Measurements from ENCODE around the gene ORC2.
"Not testable (repeated sequence)": the region's sequence is repeated elsewhere in the genome, so short reads cannot be mapped to it uniquely, and the experiment has no call there.

Gene ORC2

DNA sequence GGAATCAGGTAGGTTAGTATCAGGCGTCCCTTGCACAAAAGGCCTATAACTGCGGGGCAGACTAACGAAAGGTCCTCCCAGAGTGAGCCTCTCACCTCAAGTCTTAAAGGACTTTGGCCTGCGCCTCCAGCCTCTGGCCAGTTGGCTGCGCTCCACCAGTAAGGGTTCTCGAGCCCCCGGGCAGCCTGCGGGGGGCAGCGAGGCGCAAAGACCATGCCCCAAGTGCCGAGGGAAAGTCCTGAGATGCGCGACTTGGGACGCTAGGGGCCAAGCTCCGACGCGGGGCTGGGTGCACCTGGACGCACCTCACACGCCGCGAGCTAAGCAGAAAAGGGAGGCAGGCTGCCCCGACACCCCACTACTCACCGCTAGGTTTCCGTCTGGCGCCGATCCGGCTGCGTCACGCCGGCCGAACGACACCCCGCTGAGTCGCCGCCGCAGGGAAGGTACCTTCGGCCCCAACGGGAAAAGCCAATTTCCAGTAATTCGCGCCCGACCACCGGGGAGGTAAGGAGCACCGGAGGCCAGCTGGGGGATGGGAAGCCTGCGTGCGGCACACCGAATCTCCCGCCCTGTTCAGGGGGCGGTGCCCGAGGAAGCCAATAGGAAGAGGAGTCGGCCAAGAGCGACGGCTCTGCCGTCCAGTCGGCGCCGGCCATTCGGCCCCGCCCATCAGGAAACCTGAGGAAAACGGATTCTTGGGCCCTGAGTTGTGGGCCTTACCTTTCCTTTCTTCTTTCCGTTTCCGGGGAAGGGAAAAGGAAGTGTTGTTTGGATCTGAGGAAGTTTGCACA lies at the start of gene ORC2:
TSS of gene ORC2 (minus strand) at position 537 of the 794 bp plus-strand sequence. CDS start 5,537 bp downstream, outside the sequence.
- DNase-seq (ENCODE audit: low spot score), result peak; percentile 97

DNA sequence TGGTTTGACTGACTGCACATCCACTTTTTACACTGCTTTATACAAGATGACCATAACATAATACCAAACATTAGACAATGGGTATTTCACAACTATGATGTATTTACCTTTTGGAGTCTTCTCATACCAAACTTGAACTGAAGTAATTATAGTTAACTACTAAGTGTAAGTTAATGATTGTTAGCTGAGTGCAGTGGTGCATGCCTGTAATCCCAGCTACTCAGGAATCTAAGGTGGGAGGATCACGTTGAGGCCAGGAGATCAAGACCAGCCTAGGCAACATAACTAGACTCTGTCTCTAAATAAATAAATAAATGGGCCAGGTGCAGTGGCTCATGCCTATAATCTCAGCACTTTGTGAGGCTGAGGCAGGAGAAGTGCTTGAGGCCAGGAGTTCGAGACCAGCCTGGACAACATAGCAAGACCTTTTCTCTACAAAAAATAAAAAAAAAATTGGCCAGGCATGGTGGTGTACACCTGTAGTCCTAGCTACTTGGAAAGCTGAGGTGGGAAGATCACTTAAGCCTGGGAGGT lies 44.9 kb upstream of the ORC2 start:
- DNase-seq (ENCODE audit: low spot score), result peak; percentile 90

DNA sequence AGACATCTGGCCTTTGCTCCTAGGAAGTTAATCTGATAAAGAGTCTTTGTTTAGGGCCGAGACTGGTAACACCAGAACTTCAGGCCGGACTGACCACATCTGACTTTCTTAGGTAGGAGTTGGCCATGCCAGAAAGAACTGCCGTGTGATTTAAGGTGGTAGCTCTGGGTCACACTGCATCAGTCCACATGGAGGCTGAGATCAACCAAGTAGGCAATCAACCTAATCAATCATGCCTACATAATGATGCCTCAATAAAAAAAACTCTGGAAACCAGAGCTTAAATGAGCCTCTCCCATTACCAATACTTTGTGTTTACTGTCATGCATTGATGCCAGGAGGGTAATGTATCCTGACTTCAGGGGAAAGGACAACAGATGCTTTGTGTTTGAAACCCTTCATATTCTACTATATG lies 44.1 kb upstream of the ORC2 start:
- peak; percentile 17 for DNase-seq (ENCODE audit: low spot score)

DNA sequence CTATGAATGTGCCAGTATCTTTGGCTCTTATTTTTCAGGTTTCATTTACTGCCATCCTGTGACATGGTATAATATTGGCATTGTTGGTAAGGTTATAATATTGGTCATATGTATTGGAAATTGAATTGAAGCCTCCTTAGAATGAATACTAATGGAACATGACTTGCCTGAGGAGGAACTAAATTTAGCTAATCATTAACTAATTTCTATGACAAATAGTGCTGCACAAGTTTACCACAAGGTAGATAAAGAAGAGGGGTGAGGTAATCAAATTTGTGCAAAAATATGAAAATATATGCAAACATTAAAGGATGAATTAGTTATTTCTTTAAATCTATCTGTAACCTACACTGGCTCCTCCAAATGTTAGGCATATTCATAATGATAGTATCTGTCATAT lies 43.2 kb upstream of the ORC2 start:
- DNase-seq (ENCODE audit: low spot score), result peak; percentile 68

DNA sequence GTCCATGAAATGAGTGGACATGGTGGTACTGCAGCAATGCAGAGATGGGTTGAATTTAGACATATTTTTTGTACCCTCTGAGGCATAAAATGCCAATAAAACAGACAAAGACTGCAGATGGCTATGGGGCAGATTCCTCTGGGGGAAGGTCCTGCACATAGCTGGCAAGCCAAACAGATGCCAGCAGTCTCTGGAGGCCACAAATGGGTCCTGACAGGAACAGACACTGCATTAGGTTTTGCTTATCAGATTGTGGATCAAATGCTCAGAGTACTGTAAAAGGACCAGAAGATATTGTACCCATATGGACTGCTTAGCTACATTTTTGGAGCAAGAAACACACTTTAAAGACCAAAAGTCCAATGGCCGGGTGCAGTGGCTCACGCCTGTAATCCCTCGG lies 40.9 kb upstream of the ORC2 start:
- DNase-seq (ENCODE audit: low spot score), result no peak

DNA sequence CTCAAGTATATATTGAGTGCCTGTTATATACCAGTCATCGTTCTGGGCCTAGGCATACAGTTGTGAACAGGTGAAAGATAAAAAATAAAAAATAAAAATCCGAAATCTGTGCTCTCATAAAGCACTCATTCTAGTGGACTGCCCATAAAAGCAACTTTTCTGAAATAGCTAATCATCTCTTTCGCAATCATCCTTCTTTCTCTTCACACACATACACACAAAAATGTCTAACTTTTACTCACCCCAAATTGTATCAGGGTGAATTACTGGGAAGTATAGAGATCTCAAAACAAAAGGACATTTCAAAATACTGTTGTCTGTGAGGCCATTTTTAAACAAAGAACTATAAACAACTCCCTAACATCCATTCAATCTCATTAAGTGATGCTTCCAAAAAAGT lies 29.6 kb upstream of the ORC2 start:
- no peak for DNase-seq (ENCODE audit: low spot score)

DNA sequence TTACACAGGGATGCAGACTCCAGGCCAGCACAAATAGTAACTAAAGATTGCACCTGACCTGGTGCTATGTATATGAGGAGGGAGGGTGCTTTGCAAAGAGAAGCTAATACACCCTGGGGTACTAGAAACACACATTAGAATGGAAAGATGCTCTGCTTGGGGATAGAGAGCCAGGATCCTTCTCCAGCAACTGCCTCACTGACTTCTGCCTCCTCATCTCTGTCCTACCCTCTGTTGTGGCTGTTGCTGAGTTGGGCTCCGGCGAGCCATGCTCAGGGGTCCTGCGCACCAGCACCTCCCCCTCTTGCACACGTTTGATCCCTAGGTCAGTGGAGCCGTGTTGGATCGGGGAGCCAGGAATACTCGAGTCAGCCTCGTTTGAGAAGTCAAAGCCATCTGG lies 23.7 kb upstream of the ORC2 start:
- DNase-seq (ENCODE audit: low spot score), result no peak

DNA sequence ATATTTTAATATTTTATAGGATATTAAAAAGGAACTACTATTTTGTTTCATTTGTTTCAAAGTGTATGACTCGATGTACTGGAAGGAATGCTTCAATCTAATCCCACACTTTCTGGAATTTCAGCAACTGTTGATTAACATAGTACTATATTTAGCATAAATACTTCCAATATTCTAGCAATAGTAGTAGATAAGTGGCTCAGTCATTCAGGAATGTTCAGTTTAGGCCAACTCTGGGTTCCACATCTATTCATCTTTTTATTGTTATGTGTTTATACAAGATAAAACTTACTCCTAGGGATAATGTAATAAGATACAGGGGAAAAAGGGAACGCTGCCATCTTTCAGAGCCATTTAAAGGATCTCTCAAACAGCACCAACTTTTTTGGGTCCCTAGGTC lies 22.3 kb upstream of the ORC2 start:
- no peak for DNase-seq (ENCODE audit: low spot score)

DNA sequence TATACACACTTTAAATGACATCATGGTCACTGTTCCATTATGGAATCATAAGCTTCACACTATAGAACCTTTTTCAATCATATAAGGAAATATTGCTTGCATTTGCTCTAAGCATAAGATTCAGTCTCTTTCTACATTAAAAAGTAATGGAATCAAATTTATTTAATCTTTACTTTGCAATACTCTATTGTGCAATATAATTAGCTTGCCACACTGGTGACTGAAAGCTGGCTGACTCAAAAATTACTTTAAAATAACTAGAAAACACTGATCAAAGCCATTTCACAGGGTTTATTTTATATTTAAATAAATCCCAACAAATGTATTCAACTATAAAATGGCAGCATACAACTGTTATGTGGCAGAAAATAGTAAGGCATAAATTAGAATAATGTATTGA lies 13.2 kb upstream of the ORC2 start:
- no peak for DNase-seq (ENCODE audit: low spot score)

DNA sequence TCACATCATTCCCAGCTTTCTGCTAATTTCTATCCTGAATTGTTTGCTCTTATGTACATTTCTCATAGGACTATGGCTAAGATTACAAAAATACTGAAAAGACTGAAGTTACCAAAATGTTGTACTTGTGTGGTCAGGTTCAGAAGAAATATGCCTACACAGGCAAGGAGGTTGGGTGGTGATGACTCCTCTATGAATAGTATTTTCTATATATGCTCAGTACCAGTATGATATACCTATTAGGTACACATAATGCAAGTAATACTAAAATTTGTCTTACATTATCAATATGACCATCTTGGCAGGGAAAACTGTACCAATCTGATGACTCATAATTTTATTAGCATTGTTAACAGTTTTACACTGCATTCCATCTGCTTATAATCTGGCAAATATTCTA lies 12.2 kb upstream of the ORC2 start:
- no peak for DNase-seq (ENCODE audit: low spot score)

DNA sequence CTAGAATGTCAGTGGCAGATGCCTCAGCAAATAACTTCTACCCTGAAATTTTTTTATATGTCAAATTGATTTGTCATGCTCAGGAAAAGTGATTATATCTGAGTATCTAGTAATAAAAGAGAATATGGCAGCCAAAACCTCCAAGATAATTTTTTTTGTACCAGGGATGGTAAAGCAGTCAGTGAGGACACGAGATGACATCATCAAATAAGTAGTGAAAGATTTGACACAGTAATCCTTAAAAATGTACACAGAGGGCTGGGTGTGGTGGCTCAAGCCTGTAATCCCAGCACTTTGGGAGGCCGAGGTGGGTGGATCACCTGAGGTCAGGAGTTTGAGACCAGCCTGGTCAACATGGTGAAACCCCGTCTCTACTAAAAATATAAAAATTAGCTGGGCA lies 6.6 kb upstream of the ORC2 start:
- not testable (repeated sequence) for DNase-seq (ENCODE audit: low spot score)

DNA sequence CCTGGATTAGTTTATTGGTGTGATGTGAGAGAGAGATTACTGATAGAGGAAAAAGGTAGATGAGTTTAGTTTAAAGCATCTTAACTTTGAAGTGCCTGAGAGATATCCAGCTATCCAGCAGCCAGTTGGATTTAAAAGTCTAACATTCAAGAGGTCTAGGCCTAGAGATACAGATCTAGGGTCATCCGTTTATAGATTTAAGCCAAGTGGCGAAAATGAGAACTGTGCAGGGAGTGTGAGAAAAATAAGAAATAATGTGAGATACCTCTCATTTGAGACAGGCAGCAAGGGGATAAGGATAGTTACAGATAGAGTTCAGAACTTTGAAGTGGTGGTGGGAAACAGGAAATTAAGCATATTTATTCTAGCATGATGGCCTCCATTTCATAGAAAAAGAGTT lies 5.3 kb upstream of the ORC2 start:
- no peak for DNase-seq (ENCODE audit: low spot score)

DNA sequence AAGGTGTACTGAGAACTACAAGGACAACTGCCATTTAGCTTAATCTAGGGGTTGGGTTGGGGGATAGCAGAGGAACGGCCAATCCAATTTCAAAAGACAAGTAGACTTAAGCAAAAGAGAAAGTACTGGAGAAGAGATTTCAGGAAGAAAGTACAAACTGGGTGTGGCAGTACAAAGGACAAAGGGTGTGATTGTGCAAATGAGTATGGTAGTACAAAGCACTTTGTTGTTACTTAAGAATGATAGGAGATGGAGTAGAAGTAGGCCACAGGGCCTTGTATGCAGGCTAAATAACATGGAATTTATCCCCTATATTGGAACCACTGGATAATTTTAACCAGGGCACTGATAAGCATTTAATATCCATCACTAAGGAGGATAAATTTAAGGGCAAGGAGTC lies 4.7 kb upstream of the ORC2 start:
- no peak for DNase-seq (ENCODE audit: low spot score)

DNA sequence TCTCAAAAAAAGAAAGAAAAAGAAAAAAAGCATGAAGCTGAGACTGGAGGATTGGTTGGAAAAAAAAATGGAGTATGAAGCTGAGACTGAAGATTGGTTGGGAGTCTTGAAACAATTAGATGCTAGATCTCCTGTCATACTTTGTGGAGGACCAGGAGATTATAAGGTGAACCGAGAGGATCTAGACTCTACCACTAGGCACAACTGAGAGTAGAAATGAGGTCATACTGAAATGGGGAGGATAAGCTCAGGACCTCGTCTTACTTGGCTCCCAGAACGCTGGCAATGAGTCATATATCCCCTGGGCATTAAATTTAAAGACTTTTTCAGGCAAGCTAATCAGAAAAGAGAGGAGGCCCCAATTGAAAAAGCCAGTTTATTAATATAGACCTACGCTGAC lies 3.3 kb upstream of the ORC2 start:
- DNase-seq (ENCODE audit: low spot score), result peak; percentile 46

DNA sequence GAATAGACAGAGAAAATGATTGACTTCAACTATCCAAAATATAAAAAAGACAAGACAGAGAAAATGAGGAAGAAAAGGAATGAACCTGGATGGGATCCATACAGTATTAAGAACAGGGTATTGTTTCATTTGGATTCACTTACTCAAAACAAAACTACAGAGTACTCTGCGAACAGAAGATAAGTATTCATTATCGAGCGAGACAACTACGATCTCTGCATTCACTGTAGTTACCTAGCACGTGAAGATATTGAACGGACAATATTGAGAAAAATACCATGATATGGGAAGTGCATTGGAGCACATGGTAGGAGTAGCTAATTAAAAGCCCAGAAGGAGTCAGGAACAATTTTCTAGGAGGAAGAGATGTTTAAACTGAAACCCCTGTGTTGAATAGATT lies 1.0 kb upstream of the ORC2 start:
- no peak for DNase-seq (ENCODE audit: low spot score)

DNA sequence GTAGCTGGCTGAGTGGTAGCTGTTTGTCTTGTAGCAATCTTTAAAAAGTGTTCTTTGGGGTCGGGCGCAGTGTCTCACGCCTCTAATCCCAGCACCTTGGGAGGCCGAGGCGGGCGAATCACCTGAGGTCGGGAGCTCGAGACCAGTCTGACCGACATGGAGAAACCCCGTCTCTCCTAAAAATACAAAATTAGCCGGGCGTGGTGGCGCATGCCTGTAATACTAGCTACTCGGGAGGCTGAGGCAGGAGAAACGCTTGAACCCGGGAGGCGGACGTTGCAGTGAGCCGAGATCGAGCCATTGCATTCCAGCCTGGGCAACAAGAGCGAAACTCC lies 425 bp upstream of the ORC2 start:
- not testable (repeated sequence) for DNase-seq (ENCODE audit: low spot score)

DNA sequence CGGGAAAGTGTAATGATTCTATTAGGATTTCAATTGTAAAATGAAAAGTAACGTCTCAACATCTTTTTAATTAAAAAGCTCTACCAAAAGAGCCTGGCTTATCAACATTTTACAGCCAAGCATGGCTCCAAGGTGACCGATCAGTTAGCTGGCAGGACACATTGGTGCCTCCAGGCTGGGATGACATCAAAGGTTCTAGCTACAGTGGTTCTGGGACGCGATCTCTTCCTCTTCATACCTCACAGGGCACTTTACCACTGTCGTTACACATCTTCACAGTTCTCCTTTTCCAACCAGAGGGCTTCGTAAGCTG lies 693 bp downstream of the ORC2 start:
- no peak for DNase-seq (ENCODE audit: low spot score)

DNA sequence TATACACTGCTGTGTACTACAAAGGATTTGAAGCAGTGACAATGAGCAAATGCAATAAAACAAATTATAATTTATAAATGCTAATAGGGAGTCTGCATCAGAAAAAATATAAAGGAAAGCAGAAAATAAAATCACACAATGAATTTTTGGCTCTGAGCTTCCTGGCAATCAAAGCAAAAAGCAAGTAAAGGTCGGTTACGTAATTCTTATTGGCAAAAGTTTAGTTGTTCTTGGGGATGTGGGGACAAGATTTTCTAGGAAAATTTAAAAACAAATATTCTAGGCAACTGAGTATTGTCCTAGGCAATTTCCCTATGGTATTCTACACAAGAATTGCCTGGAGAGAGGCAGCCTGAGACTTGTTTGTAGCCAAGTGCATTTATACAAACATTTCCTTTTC lies 1.8 kb downstream of the ORC2 start:
- no peak for DNase-seq (ENCODE audit: low spot score)

DNA sequence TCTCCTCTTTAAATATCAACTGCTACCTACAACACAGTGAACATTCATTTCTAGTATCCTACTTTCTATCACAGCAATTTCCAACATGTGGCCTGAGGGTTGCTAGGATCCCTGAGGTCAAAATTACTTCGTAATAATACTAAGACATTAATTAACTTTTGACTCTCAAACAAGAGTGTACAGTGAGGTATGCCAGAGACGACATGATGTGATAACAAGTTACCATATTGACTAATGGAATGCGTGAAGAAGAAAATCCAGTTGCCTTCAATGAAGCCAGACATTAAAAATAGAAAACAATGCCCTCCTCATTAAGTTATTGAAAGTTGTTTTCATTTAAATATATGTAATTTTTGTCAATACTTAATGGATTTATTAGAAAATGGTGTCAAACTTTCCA lies 13.1 kb downstream of the ORC2 start:
- DNase-seq (ENCODE audit: low spot score), result no peak

DNA sequence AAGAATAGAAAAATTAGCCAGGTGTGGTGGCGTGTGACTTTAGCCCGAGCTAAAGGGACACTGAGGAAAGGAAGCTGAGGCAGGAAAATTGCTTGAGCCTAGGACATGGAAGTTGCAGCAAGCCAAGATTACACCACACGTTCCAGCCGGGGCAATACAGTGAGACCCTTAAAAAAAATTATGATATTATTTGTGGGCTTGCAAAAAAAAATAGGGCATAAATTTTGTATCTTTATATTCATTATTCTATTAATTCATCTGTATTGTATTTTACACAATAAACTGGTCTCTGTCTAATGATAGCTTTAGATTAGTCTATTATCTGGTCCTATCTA lies 18.1 kb downstream of the ORC2 start:
- DNase-seq (ENCODE audit: low spot score), result no peak

DNA sequence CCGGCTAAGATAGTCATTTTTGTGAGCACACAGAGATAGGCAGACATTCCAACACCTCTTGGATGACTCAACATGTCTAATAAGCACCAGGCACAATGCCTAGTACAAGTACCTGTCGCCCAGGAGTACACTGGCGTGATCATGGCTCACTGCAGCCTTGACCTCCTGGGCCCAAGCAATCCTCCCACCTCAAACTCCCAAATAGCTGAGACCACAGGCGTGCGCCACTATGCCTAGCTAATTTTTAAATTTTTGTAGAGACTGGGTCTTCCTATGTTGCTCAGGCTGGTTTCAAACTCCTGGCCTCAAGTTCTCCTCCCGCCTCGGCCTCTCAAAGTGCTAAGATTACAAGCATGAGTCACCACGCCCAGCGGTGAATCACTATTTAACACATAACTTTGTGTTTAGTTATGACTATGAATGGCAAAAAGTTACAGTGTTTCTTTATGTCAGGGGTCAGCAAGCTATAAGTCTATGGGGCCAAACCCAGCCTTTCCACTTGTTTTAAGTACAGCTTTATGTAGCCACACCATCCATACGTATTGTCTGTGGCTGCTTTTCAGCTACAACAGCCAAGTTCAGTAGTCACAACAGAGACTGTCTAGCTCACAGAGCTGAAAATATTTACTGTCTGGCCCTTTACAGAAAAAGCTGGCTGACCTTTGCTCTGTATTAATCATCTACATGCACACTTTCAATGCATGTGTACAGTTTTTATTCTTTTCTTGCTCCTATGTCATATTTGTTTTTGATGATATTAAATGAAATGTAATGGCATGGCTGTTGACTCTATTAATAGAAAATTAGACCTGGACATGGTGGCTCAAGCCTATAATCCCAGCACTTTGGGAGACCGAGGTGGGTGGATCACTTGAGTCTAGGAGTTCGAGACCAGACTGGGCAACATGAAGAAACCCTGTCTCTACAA lies 18.7 kb downstream of the ORC2 start:
- peak; percentile 81 for DNase-seq (ENCODE audit: low spot score)

DNA sequence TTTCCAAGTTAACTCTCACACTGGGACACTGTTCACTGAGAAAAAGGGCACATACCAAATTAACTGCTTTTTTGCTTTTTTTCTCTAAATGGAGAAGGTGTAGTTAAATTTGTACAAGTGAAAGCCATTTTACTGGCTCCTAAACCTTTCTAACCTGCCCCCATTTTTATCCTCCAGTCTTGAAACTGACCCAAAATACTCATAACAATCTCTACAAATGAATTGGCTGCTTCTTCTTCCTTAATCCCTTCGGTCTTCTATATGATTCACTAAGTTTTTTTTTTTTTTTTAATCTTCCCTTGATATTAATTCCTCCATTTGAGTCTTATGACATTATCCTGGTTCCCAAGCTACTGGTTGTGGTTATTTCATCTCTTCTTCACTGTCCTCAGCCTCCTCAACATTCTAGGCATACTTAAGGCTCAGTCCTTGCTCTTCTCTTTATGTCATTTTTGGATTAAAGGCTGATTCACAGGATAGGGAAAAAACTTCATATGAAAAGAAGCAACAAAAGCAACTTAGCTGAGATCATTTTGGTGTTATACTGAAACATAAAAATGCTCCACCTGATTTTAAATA lies 19.8 kb downstream of the ORC2 start:
- no peak for DNase-seq (ENCODE audit: low spot score)

DNA sequence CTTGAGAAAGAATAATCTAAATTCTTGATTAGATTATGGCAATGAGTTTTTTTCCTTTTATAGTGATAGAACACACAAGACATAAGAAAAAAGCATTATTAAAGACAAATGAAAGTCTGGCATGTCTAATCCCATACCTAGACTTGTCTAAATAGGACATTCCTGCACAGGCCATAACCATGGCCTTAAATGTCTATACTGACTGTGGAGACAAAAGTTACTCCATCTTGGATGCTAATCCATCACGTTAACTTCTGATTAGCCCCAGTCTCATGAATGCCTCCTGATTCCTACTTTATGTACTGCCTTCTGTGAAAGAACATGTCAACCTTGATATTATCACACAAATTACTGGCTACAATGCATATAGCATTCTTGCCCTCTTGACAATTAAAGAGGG lies 23.6 kb downstream of the ORC2 start:
- DNase-seq (ENCODE audit: low spot score), result no peak
